ENCODE results near the gene CD52. TPM values are rescaled to one million over a fixed set of nuclear protein-coding genes. Genes with fewer than 3 reads are reported as not detected.

Gene CD52
- total RNA-seq, 1 experiment from 2014 or later: not detected

DNA sequence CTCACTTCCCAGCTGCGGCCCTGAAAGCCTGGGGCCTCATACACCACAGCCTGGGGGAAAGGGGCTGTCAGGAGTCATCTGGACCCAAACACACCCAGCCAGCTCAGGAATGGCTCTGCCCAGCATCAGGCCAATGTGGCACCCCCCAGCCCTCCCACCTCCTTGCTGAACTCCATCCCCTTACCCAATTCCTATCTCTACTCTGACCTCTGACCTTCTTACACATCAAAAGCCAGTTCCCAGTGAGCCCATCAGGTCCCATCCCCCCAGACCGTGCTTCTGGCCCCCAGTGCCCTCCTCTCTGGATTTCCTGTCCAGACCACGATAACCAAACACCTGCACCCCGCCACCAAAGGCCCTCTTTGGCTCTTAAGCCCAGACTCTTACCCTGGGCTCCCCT is 19.9 kb downstream of the CD52 start:
- BruUV-seq (replicated peaks): no TSS peak
- no peaks in the 10 kb centered on the region for H3K9me3 ChIP-seq (ENCODE audit: low read depth, low read length, poor library complexity, severe bottlenecking)
- H3K4me1 ChIP-seq (ENCODE audit: insufficient read depth, low read length, poor library complexity, severe bottlenecking): no peaks in the 10 kb centered on the region
- H3K36me3 ChIP-seq (ENCODE audit: insufficient read depth, low read length, poor library complexity, severe bottlenecking): no peaks in the 10 kb centered on the region
- intact Hi-C loops (cut with micrococcal nuclease; ENCODE audit: unreplicated experiment): no loop called here
- POLR2A ChIA-PET (ENCODE audit: low non-redundant PET): no interaction called here
- CTCF ChIA-PET: no interaction called here
- H3K4me3 ChIP-seq (ENCODE audit: low read depth, low read length, poor library complexity, severe bottlenecking): no peak overlapping the region
- TF ChIP-seq, protein P1, sequence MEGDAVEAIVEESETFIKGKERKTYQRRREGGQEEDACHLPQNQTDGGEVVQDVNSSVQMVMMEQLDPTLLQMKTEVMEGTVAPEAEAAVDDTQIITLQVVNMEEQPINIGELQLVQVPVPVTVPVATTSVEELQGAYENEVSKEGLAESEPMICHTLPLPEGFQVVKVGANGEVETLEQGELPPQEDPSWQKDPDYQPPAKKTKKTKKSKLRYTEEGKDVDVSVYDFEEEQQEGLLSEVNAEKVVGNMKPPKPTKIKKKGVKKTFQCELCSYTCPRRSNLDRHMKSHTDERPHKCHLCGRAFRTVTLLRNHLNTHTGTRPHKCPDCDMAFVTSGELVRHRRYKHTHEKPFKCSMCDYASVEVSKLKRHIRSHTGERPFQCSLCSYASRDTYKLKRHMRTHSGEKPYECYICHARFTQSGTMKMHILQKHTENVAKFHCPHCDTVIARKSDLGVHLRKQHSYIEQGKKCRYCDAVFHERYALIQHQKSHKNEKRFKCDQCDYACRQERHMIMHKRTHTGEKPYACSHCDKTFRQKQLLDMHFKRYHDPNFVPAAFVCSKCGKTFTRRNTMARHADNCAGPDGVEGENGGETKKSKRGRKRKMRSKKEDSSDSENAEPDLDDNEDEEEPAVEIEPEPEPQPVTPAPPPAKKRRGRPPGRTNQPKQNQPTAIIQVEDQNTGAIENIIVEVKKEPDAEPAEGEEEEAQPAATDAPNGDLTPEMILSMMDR (conservative IDR thresholded peaks at IDR 0.05; ENCODE audit: low read depth, low read length): no peak
- TF ChIP-seq EZH2 (IDR thresholded peaks at IDR 0.05; ENCODE audit: borderline replicate concordance, low read depth, low read length, poor library complexity, severe bottlenecking): no peak
- no peak for DNase-seq (ENCODE audit: low spot score)
- H3K27me3 ChIP-seq (replicated peaks; ENCODE audit: insufficient read depth, low read depth, low read length, poor library complexity): no peaks in the 10 kb centered on the region
- no peak overlapping the region for H3K27ac ChIP-seq (ENCODE audit: low read depth, low read length, poor library complexity, severe bottlenecking)

DNA sequence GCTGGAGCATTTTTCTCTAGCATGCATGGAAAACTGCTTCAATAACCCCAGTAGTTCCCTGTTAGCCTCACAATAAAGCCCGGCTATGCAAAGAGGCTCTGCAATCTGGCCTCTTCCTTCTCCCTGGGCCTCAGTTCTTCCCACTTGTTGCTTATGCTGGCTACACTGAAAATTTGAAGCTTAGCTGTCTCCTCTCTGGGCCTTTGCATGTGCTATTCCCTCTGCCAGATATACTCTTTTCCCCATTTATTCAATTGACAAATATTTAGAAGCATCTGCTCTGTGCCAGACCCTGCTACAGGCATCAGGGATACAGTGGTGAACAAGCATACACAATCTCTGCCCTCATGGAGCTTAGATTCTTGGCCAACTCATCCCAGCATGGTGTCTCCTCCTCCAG is 20.9 kb downstream of the CD52 start:
- Histone ChIP-seq H3K36me3 (ENCODE audit: insufficient read depth, low read length, poor library complexity, severe bottlenecking) (no peaks in the 10 kb centered on the region), H3K27me3 (replicated peaks; ENCODE audit: insufficient read depth, low read depth, low read length, poor library complexity) (no peaks in the 10 kb centered on the region), H3K4me3 (ENCODE audit: low read depth, low read length, poor library complexity, severe bottlenecking) (no peak overlapping the region), H3K4me1 (ENCODE audit: insufficient read depth, low read length, poor library complexity, severe bottlenecking) (no peaks in the 10 kb centered on the region), H3K27ac (ENCODE audit: low read depth, low read length, poor library complexity, severe bottlenecking) (no peak overlapping the region), H3K9me3 (ENCODE audit: low read depth, low read length, poor library complexity, severe bottlenecking) (no peaks in the 10 kb centered on the region)
- ChIA-PET CTCF (no interaction called here), POLR2A (ENCODE audit: low non-redundant PET) (no interaction called here)
- intact Hi-C loops (cut with micrococcal nuclease; ENCODE audit: unreplicated experiment): no loop called here
- DNase-seq (ENCODE audit: low spot score): no peak
- TF ChIP-seq EZH2 (IDR thresholded peaks at IDR 0.05; ENCODE audit: borderline replicate concordance, low read depth, low read length, poor library complexity, severe bottlenecking): no peak
- TF ChIP-seq, protein P1 (conservative IDR thresholded peaks at IDR 0.05; ENCODE audit: low read depth, low read length): no peak
- BruUV-seq (replicated peaks): no TSS peak

DNA sequence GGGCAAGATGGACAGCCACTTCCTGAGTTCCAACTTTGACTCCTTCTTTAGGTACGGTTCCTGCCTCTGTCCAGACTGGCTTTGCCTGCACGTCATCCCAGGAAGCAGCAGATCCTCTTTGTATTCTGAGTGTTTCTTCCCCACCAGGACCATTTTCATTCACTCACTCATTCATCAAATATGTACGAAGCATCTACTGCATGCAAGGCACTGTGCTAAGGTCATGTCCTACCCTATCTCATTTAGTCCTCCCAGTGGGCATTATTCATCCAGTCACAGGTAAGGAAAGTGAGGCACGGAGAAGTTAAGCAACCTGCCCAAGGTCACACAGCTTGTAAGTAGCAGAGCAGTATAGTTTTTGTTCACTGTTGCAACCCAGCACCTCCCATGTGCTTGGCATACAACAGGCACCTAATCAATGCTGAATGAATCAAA is 22.3 kb downstream of the CD52 start:
- DNase-seq (ENCODE audit: low spot score): no peak
- no peaks in the 10 kb centered on the region for H3K9me3 ChIP-seq (ENCODE audit: low read depth, low read length, poor library complexity, severe bottlenecking)
- H3K4me3 ChIP-seq (ENCODE audit: low read depth, low read length, poor library complexity, severe bottlenecking): no peak overlapping the region
- ChIA-PET CTCF (no interaction called here), POLR2A (ENCODE audit: low non-redundant PET) (no interaction called here)
- no peak overlapping the region for H3K27ac ChIP-seq (ENCODE audit: low read depth, low read length, poor library complexity, severe bottlenecking)
- no peaks in the 10 kb centered on the region for H3K36me3 ChIP-seq (ENCODE audit: insufficient read depth, low read length, poor library complexity, severe bottlenecking)
- H3K27me3 ChIP-seq (replicated peaks; ENCODE audit: insufficient read depth, low read depth, low read length, poor library complexity): no peaks in the 10 kb centered on the region
- no peaks in the 10 kb centered on the region for H3K4me1 ChIP-seq (ENCODE audit: insufficient read depth, low read length, poor library complexity, severe bottlenecking)
- TF ChIP-seq, protein P1 (conservative IDR thresholded peaks at IDR 0.05; ENCODE audit: low read depth, low read length): no peak
- no peak for TF ChIP-seq EZH2 (IDR thresholded peaks at IDR 0.05; ENCODE audit: borderline replicate concordance, low read depth, low read length, poor library complexity, severe bottlenecking)
- intact Hi-C loops (cut with micrococcal nuclease; ENCODE audit: unreplicated experiment): no loop called here
- no TSS peak for BruUV-seq (replicated peaks)

Measured in A673 (cell line).